OCI-LY1 (cell line): ENCODE measurements around the gene ACSL1.

Source experiments
- EZH2 ChIP-seq: fragments of 200-600 bp; sonication (generic), shearing (Covaris generic); IDR thresholded peaks from 2 replicates; pipeline ENCODE4 v1.8.0; 2017; ENCODE audit warnings: borderline replicate concordance, mixed run types, mild to moderate bottlenecking, antibody characterized with exemption, low read length, moderate library complexity, mixed read lengths
- TF ChIP-seq, protein P1 (sequence below): fragments of 200-600 bp; sonication (generic), shearing (Covaris generic); IDR thresholded peaks from 2 replicates; pipeline ENCODE4 v1.5.1; 2017; ENCODE audit warnings: mild to moderate bottlenecking, antibody characterized with exemption, low read length, moderate library complexity, mixed read lengths

DNA sequence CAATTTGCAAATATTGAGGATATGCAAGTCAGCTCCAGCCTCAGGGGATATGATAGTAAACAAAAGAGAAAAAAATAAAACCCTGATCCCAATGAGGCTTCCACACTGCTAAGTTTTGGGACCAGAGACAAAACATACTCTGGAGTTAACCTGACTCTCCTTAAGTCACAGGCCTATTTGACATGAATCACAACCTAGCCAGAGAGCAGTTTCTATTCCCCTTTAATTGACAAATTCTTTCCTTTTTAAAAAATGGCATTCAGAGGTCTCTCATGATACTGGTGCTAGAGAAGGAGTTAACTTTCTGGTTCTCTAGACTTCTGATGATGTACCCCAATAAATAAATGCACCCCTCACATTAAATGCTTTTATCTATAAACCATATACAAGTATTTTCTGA is 8.8 kb downstream of the ACSL1 start:
- TF ChIP-seq, protein P1, sequence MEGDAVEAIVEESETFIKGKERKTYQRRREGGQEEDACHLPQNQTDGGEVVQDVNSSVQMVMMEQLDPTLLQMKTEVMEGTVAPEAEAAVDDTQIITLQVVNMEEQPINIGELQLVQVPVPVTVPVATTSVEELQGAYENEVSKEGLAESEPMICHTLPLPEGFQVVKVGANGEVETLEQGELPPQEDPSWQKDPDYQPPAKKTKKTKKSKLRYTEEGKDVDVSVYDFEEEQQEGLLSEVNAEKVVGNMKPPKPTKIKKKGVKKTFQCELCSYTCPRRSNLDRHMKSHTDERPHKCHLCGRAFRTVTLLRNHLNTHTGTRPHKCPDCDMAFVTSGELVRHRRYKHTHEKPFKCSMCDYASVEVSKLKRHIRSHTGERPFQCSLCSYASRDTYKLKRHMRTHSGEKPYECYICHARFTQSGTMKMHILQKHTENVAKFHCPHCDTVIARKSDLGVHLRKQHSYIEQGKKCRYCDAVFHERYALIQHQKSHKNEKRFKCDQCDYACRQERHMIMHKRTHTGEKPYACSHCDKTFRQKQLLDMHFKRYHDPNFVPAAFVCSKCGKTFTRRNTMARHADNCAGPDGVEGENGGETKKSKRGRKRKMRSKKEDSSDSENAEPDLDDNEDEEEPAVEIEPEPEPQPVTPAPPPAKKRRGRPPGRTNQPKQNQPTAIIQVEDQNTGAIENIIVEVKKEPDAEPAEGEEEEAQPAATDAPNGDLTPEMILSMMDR: no peak
- TF ChIP-seq EZH2: no peak
